ENCODE measurements around the gene ASAP3. TPM values are rescaled to one million over a fixed set of nuclear protein-coding genes. Genes with fewer than 3 reads are reported as not detected.

Gene ASAP3
- 0.66 TPM for polyA plus RNA-seq

- Mint-ChIP-seq H3K27ac (peak within 1 kb of the TSS; percentile 50 to 85 (median 60)), H3K27me3 (peaks cover 9% of the 10 kb centered on the region), H3K36me3 (no peaks in the 10 kb centered on the region), H3K4me1 (peaks cover 16 to 21% (median 20%) of the 10 kb centered on the region in 3 donors), H3K4me3 (peak within 1 kb of the TSS; percentile 78 to 98 (median 90)), H3K9me3 (no peaks in the 10 kb centered on the region)
Observed at GRCh38 chr1:23483321-23484252, at the start of gene ASAP3. TSS of gene ASAP3 (minus strand) at chr1:23484179. CDS start at chr1:23484133, 46 bp downstream.

GRCh38 chr1:23533246-23534023 is 49.5 kb upstream of the ASAP3 start:
- Mint-ChIP-seq H3K4me1 (peaks cover 44 to 49% (median 45%) of the 10 kb centered on the region in 3 donors), H3K27ac (peak overlapping the region; percentile 13 to 75 (median 33))

GRCh38 chr1:23531562-23532094 is 47.6 kb upstream of the ASAP3 start:
- H3K27me3 Mint-ChIP-seq = no peaks in the 10 kb centered on the region
- peak overlapping the region; percentile 48 to 95 (median 92) for H3K4me3 Mint-ChIP-seq
- H3K4me1 Mint-ChIP-seq = peaks cover 51 to 60% (median 51%) of the 10 kb centered on the region in 3 donors
- no peaks in the 10 kb centered on the region for H3K36me3 Mint-ChIP-seq
- no peaks in the 10 kb centered on the region for H3K9me3 Mint-ChIP-seq
- H3K27ac Mint-ChIP-seq = peak overlapping the region in 1 of 3 donors; percentile 67

More at GRCh38 chr1:23533246-23534023, 49.5 kb upstream of the ASAP3 start:
- Mint-ChIP-seq H3K27me3 (no peaks in the 10 kb centered on the region), H3K4me3 (peak overlapping the region in 2 of 4 donors; percentile 48 to 63), H3K36me3 (no peaks in the 10 kb centered on the region), H3K9me3 (no peaks in the 10 kb centered on the region)

GRCh38 chr1:23530747-23531561 is 47.0 kb upstream of the ASAP3 start, which contains the start of gene E2F2:
TSS of gene E2F2 (minus strand) at chr1:23531233. CDS start at chr1:23530793, 440 bp downstream.
- Mint-ChIP-seq H3K36me3 (no peaks in the 10 kb centered on the region), H3K4me1 (peaks cover 56 to 67% (median 57%) of the 10 kb centered on the region in 3 donors), H3K4me3 (peak within 1 kb of the TSS; percentile 73 to 95 (median 92)), H3K27ac (peak within 1 kb of the TSS; percentile 40 to 88 (median 67)), H3K27me3 (no peaks in the 10 kb centered on the region), H3K9me3 (no peaks in the 10 kb centered on the region)

- Mint-ChIP-seq H3K27ac (peak overlapping the region in 2 of 3 donors; percentile 40 to 84), H3K4me3 (peak overlapping the region; percentile 67 to 87 (median 80)), H3K27me3 (no peaks in the 10 kb centered on the region), H3K9me3 (no peaks in the 10 kb centered on the region), H3K36me3 (no peaks in the 10 kb centered on the region), H3K4me1 (peaks cover 61 to 72% (median 63%) of the 10 kb centered on the region in 3 donors)
Observed at GRCh38 chr1:23530087-23530746, 46.2 kb upstream of the ASAP3 start.

- Mint-ChIP-seq H3K27me3 (no peaks in the 10 kb centered on the region), H3K9me3 (no peaks in the 10 kb centered on the region), H3K4me3 (peak overlapping the region; percentile 67 to 91 (median 80)), H3K27ac (peak overlapping the region; percentile 40 to 87 (median 84)), H3K4me1 (peaks cover 67 to 75% (median 67%) of the 10 kb centered on the region in 3 donors), H3K36me3 (no peaks in the 10 kb centered on the region)
Observed at GRCh38 chr1:23529146-23530086, 45.4 kb upstream of the ASAP3 start.

- H3K36me3 Mint-ChIP-seq = no peaks in the 10 kb centered on the region
- H3K9me3 Mint-ChIP-seq = no peaks in the 10 kb centered on the region
- no peaks in the 10 kb centered on the region for H3K27me3 Mint-ChIP-seq
- peak overlapping the region; percentile 35 to 87 (median 84) for H3K27ac Mint-ChIP-seq
- H3K4me1 Mint-ChIP-seq = peaks cover 70 to 78% (median 74%) of the 10 kb centered on the region in 3 donors
- H3K4me3 Mint-ChIP-seq = peak overlapping the region; percentile 55 to 91 (median 80)
Observed at GRCh38 chr1:23528250-23528978, 44.4 kb upstream of the ASAP3 start.

- H3K4me1 Mint-ChIP-seq = peaks cover 67 to 74% (median 73%) of the 10 kb centered on the region in 3 donors
- H3K27ac Mint-ChIP-seq = peak overlapping the region; percentile 35 to 87 (median 84)
- no peaks in the 10 kb centered on the region for H3K9me3 Mint-ChIP-seq
- no peaks in the 10 kb centered on the region for H3K36me3 Mint-ChIP-seq
- H3K27me3 Mint-ChIP-seq = no peaks in the 10 kb centered on the region
- peak overlapping the region; percentile 55 to 91 (median 80) for H3K4me3 Mint-ChIP-seq
Observed at GRCh38 chr1:23527900-23528249, 43.9 kb upstream of the ASAP3 start.

GRCh38 chr1:23527366-23527765 is 43.4 kb upstream of the ASAP3 start:
- H3K27me3 Mint-ChIP-seq = no peaks in the 10 kb centered on the region
- H3K4me1 Mint-ChIP-seq = peaks cover 70 to 77% (median 76%) of the 10 kb centered on the region in 3 donors
- H3K4me3 Mint-ChIP-seq = peak overlapping the region; percentile 55 to 91 (median 78)
- no peaks in the 10 kb centered on the region for H3K36me3 Mint-ChIP-seq
- peak overlapping the region in 2 of 3 donors; percentile 59 to 84 for H3K27ac Mint-ChIP-seq
- no peaks in the 10 kb centered on the region for H3K9me3 Mint-ChIP-seq

- H3K9me3 Mint-ChIP-seq = no peaks in the 10 kb centered on the region
- H3K27ac Mint-ChIP-seq = peak overlapping the region; percentile 87 to 95 (median 89)
- peaks cover 3% of the 10 kb centered on the region for H3K36me3 Mint-ChIP-seq
- H3K4me3 Mint-ChIP-seq = peak overlapping the region in 3 of 4 donors; percentile 77 to 88 (median 79)
- peaks cover 67 to 74% (median 71%) of the 10 kb centered on the region in 3 donors for H3K4me1 Mint-ChIP-seq
- H3K27me3 Mint-ChIP-seq = no peaks in the 10 kb centered on the region
Observed at GRCh38 chr1:23526329-23527041, 42.5 kb upstream of the ASAP3 start.

GRCh38 chr1:23525558-23526250 is 41.7 kb upstream of the ASAP3 start:
- Mint-ChIP-seq H3K27me3 (no peaks in the 10 kb centered on the region), H3K36me3 (peaks cover 4% of the 10 kb centered on the region), H3K4me3 (peak overlapping the region; percentile 73 to 79 (median 77)), H3K4me1 (peaks cover 63 to 71% (median 67%) of the 10 kb centered on the region in 3 donors), H3K9me3 (no peaks in the 10 kb centered on the region), H3K27ac (peak overlapping the region; percentile 87 to 95 (median 89))
